ENCODE data around the gene NCOR2.

GRCh38 chr12:124558313-124558712, 9.1 kb downstream of the NCOR2 start:
- TF ChIP-seq CTCF (IDR thresholded peaks at IDR 0.05; ENCODE audit: low read depth, low read length) (no peak), MYC (IDR thresholded peaks at IDR 0.05; ENCODE audit: low read depth, low read length) (no peak), POLR2A (IDR thresholded peaks at IDR 0.05; ENCODE audit: extremely low read depth, insufficient read length) (no peak)

Measured in NB4 (cell line).